Testis (tissue), 3 donors: ENCODE data around the gene FIGN. TPM values are rescaled to one million over a fixed set of nuclear protein-coding genes. Genes with fewer than 3 reads are reported as not detected.

Experiments
- DNase-seq: peaks from one replicate; pipeline ENCODE4 v3.0.0-alpha.2; 2019
- H3K27ac ChIP-seq, 2 donors: fragments of 200-600 bp; sonication (generic); one replicate each; pipeline ENCODE4 v1.5.1; 2019
- H3K27me3 ChIP-seq: fragments of 200-600 bp; sonication (generic); one replicate; pipeline ENCODE4 v1.5.1; 2019
- H3K36me3 ChIP-seq: fragments of 200-600 bp; sonication (generic); one replicate; pipeline ENCODE4 v1.5.1; 2017; ENCODE audit warnings: low read depth; ENCODE audit errors: missing control alignments
- H3K4me1 ChIP-seq: fragments of 200-600 bp; sonication (generic); one replicate; pipeline ENCODE4 v1.5.1; 2019
- H3K4me3 ChIP-seq, 2 donors: fragments of 200-600 bp; sonication (generic); one replicate each; pipeline ENCODE4 v1.5.1; 2017 to 2019
- H3K9me3 ChIP-seq: fragments of 200-600 bp; sonication (generic); one replicate; pipeline ENCODE4 v1.5.1; 2017
- CTCF ChIP-seq, 3 experiments: fragments of 450-650 bp in 2 of 3; fragments of 200-600 bp in 1 of 3; sonication (generic) in 1 of 3; IDR thresholded peaks; one replicate each; pipeline ENCODE4 v1.5.1; 2016 to 2019; ENCODE audit warnings: antibody characterized with exemption in 3 of 3, mild to moderate bottlenecking in 2 of 3, moderate library complexity in 1 of 3
- POLR2A ChIP-seq: fragments of 450-650 bp; IDR thresholded peaks from one replicate; pipeline ENCODE4 v1.6.1; 2017; ENCODE audit warnings: antibody characterized with exemption, mild to moderate bottlenecking, moderate library complexity
- WGBS, 2 donors: methylation state at CpG; one replicate each; pipeline ENCODE4 v1.1.5; 2018; 5-methylcytosine and 5-hydroxymethylcytosine counted together
- intact Hi-C: fragments of 100-400 bp; cut with DNase I; formaldehyde crosslinking; loops from one replicate; pipeline ENCODE4 v1.15.1; 2023; ENCODE audit warnings: low total_unique reads
- polyA plus RNA-seq: library from polyadenylated mRNA; stranded (reverse); fragments of 350-450 nt; fragmentation: Illumina TruSeq; extraction: RNeasy Lipid Tissue Mini Kit (QIAGEN cat#74804); gene quantifications from one replicate; pipeline ENCODE4 v1.2.3, GENCODE V29; 2014; ENCODE audit warnings: low read depth, low replicate concordance; ENCODE audit not compliant: insufficient read depth
- total RNA-seq, 2 donors: library from RNA; depleted of rRNA; stranded (reverse); fragments of >200 nt; gene quantifications; one replicate each; pipeline ENCODE4 v1.2.3, GENCODE V29; 2016

Gene FIGN
- total and polyA plus RNA-seq, 3 donors from 2014 or later: 3.5 to 3.9 (median 3.6) TPM

GRCh38 chr2:163709270-163709669 is 26.5 kb downstream of the FIGN start:
- no peaks in the 10 kb centered on the region for H3K36me3 ChIP-seq
- no peaks in the 10 kb centered on the region for H3K4me1 ChIP-seq
- H3K9me3 ChIP-seq: no peaks in the 10 kb centered on the region
- intact Hi-C loops: no loop called here
- H3K27ac ChIP-seq: no peak overlapping the region
- DNase-seq: no peak
- WGBS, 2 donors: 86 to 89% methylated on average over 2 of the region's 2 CpGs
- H3K27me3 ChIP-seq: no peaks in the 10 kb centered on the region
- no peak for TF ChIP-seq POLR2A
- TF ChIP-seq CTCF (IDR thresholded peaks at IDR 0.05): no peak
- no peak overlapping the region for H3K4me3 ChIP-seq

- Histone ChIP-seq H3K27me3 (no peaks in the 10 kb centered on the region), H3K9me3 (no peaks in the 10 kb centered on the region), H3K4me1 (no peaks in the 10 kb centered on the region), H3K27ac (no peak overlapping the region), H3K36me3 (no peaks in the 10 kb centered on the region), H3K4me3 (no peak overlapping the region)
- TF ChIP-seq POLR2A (no peak), CTCF (IDR thresholded peaks at IDR 0.05) (no peak)
- 89 to 96% methylated on average over 4 of the region's 4 CpGs for WGBS, 2 donors
- DNase-seq: no peak
- intact Hi-C loops: no loop called here
Observed at GRCh38 chr2:163708265-163708664, 27.5 kb downstream of the FIGN start.

- Histone ChIP-seq H3K4me1 (no peaks in the 10 kb centered on the region), H3K4me3 (no peak overlapping the region), H3K27ac (no peak overlapping the region), H3K36me3 (no peaks in the 10 kb centered on the region), H3K27me3 (no peaks in the 10 kb centered on the region), H3K9me3 (no peaks in the 10 kb centered on the region)
- TF ChIP-seq CTCF (IDR thresholded peaks at IDR 0.05) (no peak), POLR2A (no peak)
- no peak for DNase-seq
- 88 to 89% methylated on average over 1 of the region's 1 CpG for WGBS, 2 donors
- intact Hi-C loops: no loop called here
Observed at GRCh38 chr2:163703386-163703785, 32.4 kb downstream of the FIGN start.

- H3K4me3 ChIP-seq: no peak overlapping the region
- no peaks in the 10 kb centered on the region for H3K9me3 ChIP-seq
- H3K27me3 ChIP-seq: no peaks in the 10 kb centered on the region
- no peak for DNase-seq
- WGBS, 2 donors: 76 to 80% methylated on average over 7 of the region's 7 CpGs
- H3K27ac ChIP-seq: no peak overlapping the region
- no peaks in the 10 kb centered on the region for H3K36me3 ChIP-seq
- TF ChIP-seq POLR2A (no peak), CTCF (IDR thresholded peaks at IDR 0.05) (no peak)
- intact Hi-C loops: no loop called here
- no peaks in the 10 kb centered on the region for H3K4me1 ChIP-seq
Observed at GRCh38 chr2:163701399-163702195, 34.2 kb downstream of the FIGN start.

GRCh38 chr2:163698857-163699256 is 37.0 kb downstream of the FIGN start:
- TF ChIP-seq CTCF (IDR thresholded peaks at IDR 0.05) (no peak), POLR2A (no peak)
- Histone ChIP-seq H3K36me3 (no peaks in the 10 kb centered on the region), H3K27ac (no peak overlapping the region), H3K9me3 (no peaks in the 10 kb centered on the region), H3K4me1 (no peaks in the 10 kb centered on the region), H3K4me3 (no peak overlapping the region), H3K27me3 (no peaks in the 10 kb centered on the region)
- intact Hi-C loops: no loop called here
- 69 to 89% methylated on average over 1 of the region's 1 CpG for WGBS, 2 donors
- DNase-seq: no peak
